Type B pancreatic cell (in vitro differentiated cells): ENCODE results near the gene ZCCHC14. TPM values are rescaled to one million over a fixed set of nuclear protein-coding genes. Genes with fewer than 3 reads are reported as not detected.

Experiments
- DNase-seq: peaks from one replicate; pipeline ENCODE4 v3.0.0; 2021; ENCODE audit warnings: mixed read lengths; ENCODE audit not compliant: unreplicated experiment; ENCODE audit errors: extremely low spot score
- H3K27ac Mint-ChIP-seq: 2 replicates; pipeline ENCODE4 v1.8.0; 2021; ENCODE audit warnings: mild to moderate bottlenecking, mixed read lengths
- H3K27me3 Mint-ChIP-seq: 2 replicates; pipeline ENCODE4 v1.8.0; 2021; ENCODE audit warnings: mixed read lengths
- H3K36me3 Mint-ChIP-seq: 2 replicates; pipeline ENCODE4 v1.8.0; 2021; ENCODE audit warnings: mixed read lengths
- H3K4me1 Mint-ChIP-seq: one replicate; pipeline ENCODE4 v1.8.0; 2021; ENCODE audit warnings: mixed read lengths; ENCODE audit not compliant: unreplicated experiment
- H3K4me3 Mint-ChIP-seq: 2 replicates; pipeline ENCODE4 v1.8.0; 2021; ENCODE audit warnings: mild to moderate bottlenecking, mixed read lengths
- H3K9me3 Mint-ChIP-seq: 2 replicates; pipeline ENCODE4 v1.8.0; 2021; ENCODE audit warnings: mixed read lengths
- total RNA-seq: library from RNA; stranded (reverse); gene quantifications from 2 replicates; pipeline ENCODE4 v1.2.1, GENCODE V29; 2021; ENCODE audit warnings: low replicate concordance
- TF ChIP-seq, protein P1 (sequence below): fragments of 200-600 bp; sonication (generic); conservative IDR thresholded peaks from 2 replicates; pipeline ENCODE4 v1.5.0; 2021; ENCODE audit warnings: antibody characterized with exemption, mild to moderate bottlenecking

The ZCCHC14 gene
- total RNA-seq, 1 donor from 2014 or later, result 32.3 TPM

DNA sequence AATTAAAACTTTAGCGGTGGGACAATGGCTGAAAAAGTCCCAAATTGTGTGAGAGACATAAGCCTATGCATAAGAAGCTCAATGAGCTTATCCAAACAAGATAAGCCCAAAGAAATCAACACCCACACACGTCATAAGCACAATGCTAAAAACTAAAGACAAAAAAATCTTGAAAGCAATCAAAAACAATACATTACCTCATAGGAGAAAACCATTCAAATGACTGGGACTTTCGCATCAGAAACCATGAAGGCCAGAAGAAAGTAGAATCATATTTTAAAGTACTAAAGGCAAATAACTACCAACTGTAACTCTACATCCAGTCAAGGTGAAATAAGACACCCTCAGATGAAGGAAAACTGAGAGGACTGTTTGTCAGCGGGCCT, 50.2 kb downstream of the ZCCHC14 start:
- H3K9me3 Mint-ChIP-seq, result peaks cover 4% of the 10 kb centered on the region

DNA sequence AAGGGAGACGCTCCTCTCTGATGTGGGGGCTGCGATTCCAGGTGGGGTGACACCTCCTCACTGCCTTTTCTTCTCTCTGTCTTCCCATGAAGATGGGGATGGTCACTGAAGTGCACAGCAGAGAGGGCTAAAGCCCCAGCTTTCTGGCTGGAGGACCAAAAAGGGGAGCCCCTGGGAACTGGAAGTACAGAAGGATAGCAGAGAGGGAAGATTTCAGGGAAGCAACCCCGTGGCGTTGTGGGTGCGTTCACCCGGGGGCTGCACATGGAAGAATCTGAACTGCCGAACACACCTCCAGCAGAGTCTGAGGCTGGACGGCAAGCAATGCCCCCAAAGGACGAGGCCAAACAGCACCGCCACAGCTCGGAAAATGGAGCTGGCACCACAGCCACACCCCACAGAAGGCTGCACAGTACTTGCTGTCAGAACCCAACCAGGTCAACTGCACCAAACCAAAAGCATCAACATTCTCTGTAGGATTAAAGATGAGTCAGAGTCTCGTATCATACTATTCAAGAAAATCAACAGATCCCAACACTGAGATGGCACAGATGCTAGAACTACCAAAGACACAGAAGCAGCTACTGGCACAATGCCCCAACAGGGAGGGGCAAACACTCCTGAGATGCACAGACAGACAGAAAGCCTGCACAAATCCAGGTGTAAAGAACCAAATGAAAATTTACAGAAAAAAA, 50.8 kb downstream of the ZCCHC14 start:
- Mint-ChIP-seq H3K27me3 (no peaks in the 10 kb centered on the region), H3K4me1 (peaks cover 12% of the 10 kb centered on the region), H3K9me3 (peaks cover 4% of the 10 kb centered on the region), H3K36me3 (peaks cover 34% of the 10 kb centered on the region), H3K27ac (no peak overlapping the region), H3K4me3 (no peak overlapping the region)
- DNase-seq, result no peak
- TF ChIP-seq, protein P1, sequence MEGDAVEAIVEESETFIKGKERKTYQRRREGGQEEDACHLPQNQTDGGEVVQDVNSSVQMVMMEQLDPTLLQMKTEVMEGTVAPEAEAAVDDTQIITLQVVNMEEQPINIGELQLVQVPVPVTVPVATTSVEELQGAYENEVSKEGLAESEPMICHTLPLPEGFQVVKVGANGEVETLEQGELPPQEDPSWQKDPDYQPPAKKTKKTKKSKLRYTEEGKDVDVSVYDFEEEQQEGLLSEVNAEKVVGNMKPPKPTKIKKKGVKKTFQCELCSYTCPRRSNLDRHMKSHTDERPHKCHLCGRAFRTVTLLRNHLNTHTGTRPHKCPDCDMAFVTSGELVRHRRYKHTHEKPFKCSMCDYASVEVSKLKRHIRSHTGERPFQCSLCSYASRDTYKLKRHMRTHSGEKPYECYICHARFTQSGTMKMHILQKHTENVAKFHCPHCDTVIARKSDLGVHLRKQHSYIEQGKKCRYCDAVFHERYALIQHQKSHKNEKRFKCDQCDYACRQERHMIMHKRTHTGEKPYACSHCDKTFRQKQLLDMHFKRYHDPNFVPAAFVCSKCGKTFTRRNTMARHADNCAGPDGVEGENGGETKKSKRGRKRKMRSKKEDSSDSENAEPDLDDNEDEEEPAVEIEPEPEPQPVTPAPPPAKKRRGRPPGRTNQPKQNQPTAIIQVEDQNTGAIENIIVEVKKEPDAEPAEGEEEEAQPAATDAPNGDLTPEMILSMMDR, result no peak

More for the DNA sequence above, 50.2 kb downstream of the ZCCHC14 start:
- Mint-ChIP-seq H3K36me3 (peaks cover 39% of the 10 kb centered on the region), H3K4me1 (peaks cover 12% of the 10 kb centered on the region), H3K4me3 (no peak overlapping the region), H3K27me3 (no peaks in the 10 kb centered on the region), H3K27ac (no peak overlapping the region)
- no peak for DNase-seq
- TF ChIP-seq, protein P1, result no peak

DNA sequence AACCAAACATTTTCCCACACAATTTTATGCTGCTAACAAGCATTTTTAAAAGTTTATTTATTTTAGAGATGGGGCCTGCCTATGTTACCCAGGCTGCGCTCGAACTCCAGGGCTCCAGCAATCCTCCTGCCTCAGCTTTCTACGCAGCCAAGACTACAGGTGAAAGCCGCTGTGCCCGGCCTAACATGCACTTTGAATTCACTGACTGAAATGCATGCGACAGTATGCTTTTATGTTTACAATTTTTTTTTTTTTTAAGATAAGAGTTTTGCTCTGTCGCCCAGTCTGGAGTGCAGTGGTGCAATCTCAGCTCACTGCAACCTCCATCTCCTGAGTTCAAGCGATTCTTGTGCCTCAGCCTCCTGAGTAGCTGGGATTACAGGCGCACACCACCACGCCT, 52.9 kb downstream of the ZCCHC14 start:
- H3K9me3 Mint-ChIP-seq, result peaks cover 4% of the 10 kb centered on the region
- H3K27me3 Mint-ChIP-seq, result no peaks in the 10 kb centered on the region
- TF ChIP-seq, protein P1, result no peak
- no peak for DNase-seq
- H3K27ac Mint-ChIP-seq, result no peak overlapping the region
- peaks cover 12% of the 10 kb centered on the region for H3K4me1 Mint-ChIP-seq
- no peak overlapping the region for H3K4me3 Mint-ChIP-seq
- H3K36me3 Mint-ChIP-seq, result peaks cover 22% of the 10 kb centered on the region

DNA sequence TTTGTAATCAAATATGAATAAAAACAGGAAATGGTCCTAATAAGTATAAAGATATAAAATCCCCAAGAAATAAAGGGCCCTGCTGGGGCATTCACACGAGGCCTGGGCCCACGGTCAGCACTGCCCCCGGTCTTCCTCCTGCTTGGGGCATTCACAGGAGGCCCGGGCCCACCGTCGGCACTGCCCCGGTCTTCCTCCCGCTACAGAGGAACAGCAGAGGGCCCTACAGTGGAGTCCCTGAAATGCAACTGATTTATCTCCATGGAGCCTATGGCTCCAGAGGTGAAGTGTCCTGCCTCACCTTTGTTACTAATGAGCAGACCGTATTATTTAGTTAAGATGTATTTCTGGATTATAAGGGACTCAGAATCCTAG, 54.2 kb downstream of the ZCCHC14 start:
- Mint-ChIP-seq H3K36me3 (peaks cover 13% of the 10 kb centered on the region), H3K4me3 (no peak overlapping the region), H3K27me3 (no peaks in the 10 kb centered on the region), H3K27ac (no peak overlapping the region), H3K9me3 (no peaks in the 10 kb centered on the region), H3K4me1 (peaks cover 12% of the 10 kb centered on the region)
- TF ChIP-seq, protein P1, result no peak
- no peak for DNase-seq

DNA sequence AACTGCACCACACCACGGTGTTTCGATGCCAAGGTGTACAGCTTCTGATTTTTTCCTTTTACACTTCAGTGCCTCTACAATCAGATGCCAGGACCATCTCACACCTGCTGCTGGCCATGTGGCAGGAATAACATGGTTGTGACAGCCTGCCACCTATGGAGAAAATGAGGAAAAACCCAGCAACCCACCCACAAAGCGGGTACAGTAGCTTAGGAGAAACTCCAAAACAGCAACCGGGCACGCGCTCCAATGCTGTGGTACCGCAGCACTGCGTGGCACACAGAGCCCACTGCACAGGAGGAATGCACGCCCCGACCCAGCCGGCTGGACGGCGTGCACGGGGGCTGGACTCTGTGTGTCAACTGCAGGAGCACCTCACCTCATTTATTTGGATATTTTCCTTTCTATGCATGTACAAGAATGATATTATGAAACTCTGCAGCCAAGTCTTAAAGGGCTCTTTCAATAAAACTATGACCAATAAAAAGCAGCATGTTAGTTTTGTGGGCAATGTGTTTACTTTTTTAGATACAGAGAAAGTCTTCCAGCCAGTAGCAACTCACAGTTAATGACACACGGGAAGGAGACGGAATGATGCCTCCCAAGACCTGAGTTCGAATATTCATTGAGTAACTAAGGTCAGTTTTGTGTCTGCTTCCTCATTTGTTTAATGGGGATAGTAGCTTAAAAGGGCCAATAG, 54.8 kb downstream of the ZCCHC14 start:
- H3K9me3 Mint-ChIP-seq, result no peaks in the 10 kb centered on the region
- no peak for DNase-seq
- peaks cover 14% of the 10 kb centered on the region for H3K4me1 Mint-ChIP-seq
- peaks cover 14% of the 10 kb centered on the region for H3K36me3 Mint-ChIP-seq
- no peak overlapping the region for H3K4me3 Mint-ChIP-seq
- H3K27me3 Mint-ChIP-seq, result no peaks in the 10 kb centered on the region
- TF ChIP-seq, protein P1, result no peak
- no peak overlapping the region for H3K27ac Mint-ChIP-seq
